Activated naive CD8-positive, alpha-beta T cell treated with anti-CD3 and anti-CD28 coated beads, Interleukin-2, amount 50 U/mL, for 16 hours (primary cell): ENCODE measurements around the gene MAD1L1.

Source experiments
- DNase-seq: peaks from one replicate; pipeline ENCODE4 v3.0.0-alpha.2; 2020; ENCODE audit warnings: low read depth, low spot score

Gene MAD1L1

DNA sequence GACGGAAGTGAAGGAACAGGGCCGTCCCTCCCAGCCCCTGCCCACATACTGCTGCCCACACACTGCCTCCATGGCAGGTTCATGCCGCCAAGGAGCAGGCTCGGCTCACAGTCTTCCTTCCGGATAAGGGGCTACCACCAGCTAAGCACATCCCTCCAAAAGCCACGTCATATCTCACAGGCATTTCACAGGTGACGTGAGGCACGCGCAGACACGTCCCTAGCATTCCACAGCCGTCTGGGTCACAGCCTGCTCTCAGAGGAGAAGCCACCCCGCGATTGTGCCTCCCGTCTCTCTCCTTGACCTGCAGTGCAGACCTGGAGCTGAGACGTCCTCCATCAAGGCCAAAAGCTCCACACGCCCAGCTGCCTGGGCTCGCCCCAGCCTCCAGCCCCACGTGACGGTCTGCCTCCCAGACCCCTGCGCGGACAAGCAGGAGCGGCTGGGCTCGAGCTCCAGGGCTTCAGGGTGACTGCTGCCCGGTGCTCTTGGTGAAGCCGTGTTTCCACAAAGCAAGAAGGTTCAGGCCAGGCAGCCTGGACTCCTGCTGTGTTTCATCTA lies 114.0 kb downstream of the MAD1L1 start:
- DNase-seq, result no peak

DNA sequence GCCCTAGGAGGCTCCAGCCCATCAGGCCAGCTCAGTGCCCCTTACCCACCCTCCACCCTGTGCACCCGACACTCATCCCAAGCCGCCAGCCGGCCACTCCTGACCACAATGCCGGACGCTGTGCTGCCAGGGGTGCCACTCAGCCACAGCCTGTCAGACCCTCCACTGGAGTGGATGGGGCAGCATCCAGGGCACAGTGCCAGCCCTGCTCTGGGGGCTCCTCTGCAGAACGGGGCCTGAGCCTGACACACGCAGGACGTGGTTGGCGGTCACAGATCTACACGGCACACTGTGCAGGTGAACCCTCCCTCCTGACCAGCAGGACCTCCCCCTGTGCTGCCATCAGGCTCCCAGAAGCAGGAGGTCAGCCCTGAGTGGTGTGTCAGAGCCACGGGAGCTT lies 114.7 kb downstream of the MAD1L1 start:
- DNase-seq, result no peak

DNA sequence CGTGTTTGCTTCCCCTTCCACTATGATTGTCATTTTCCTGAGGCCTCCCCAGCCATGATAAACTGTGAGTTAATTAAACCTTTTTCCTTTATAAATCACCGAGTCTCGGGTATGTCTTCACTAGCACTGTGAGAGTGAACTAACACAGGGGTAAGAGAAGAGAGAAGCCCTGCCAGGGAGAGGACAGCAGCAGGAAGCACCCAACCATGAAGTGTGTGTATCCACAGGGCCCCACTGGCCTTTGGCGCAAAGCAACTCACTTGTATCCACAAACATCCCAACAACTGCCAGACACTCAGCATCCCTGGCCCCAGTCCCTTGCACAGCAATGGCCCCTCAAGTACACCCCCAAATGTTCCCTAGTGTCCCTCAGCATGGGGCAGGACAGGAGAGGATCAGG lies 115.1 kb downstream of the MAD1L1 start:
- DNase-seq, result no peak

DNA sequence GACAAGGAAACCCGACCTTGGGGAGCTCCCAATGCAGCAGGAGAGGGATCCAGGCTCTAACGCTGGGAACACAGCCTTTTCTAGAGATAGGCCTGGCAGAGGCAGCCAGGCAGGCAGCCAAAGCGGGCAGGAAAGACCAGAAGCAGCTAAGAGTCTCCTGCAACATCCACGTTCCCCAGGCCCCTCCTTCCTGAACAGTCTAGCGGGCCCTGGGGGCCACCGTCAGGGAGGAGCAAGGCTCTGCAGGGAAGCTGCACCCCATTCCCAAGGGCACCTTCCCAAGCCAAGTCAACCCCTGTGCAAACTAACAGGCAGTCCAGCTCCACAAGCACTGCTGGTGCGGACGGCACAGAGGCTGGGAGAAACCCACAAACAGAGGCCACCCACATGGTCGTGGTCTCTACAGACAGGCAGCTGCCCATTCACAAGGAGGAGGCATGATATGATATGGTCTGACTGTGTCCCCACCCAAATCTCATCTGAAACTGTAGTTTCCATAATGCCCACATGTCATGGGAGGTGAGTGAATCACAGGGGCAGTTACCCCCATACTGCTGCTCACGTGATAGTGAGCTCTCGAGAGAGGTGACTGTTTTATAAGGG lies 115.7 kb downstream of the MAD1L1 start:
- DNase-seq, result no peak

DNA sequence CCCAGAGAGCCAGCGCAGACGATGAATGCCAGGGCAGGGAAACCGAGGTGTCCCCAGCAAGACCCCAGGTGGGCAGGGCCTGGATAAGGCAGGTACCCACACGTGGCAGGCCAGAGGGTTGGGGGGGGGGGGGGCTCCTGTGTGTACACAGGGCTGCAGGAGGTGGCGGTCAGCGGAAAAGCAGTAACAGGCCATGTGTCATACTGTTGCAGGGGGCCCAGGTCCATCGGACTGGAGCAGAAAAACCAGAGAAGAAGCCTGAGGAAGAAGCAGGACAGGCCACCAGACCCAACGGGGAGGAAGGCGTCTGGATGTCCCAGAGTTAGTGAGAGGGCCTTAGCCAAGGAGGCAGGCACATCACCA lies 116.3 kb downstream of the MAD1L1 start:
- DNase-seq, result no peak

DNA sequence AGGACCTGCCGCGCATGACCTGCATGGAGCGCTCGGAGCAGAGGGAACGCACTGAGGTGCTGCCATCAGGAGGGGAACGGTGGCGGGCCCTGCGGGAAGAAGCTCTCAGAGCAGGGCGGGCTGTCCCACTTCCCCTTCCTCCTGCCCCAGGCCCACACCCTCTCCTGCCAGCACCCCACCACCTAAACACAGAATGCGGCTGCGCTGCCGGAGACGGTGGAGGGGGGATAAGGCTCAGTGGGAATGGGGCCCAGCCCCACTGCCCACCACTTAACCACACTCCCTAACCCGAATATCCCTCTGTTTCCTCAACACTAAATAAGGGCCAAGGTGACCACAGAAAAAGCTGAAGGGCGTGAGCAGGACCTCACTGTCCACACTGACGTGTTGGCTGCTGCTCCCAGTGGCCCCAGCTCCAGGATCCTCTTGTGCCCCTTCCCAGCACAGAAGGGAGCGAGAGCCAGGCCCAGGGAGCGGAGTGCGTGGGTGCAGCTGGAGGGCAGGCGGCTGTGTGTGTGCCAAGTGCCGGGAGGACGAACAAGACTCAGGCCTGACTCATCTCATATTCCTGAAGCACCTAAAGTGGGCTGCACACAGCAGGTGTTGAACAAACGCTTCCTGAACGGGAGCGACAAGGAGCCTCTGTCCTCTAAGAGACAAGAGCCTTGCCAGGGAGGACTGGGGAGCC lies 116.8 kb downstream of the MAD1L1 start:
- DNase-seq, result no peak

DNA sequence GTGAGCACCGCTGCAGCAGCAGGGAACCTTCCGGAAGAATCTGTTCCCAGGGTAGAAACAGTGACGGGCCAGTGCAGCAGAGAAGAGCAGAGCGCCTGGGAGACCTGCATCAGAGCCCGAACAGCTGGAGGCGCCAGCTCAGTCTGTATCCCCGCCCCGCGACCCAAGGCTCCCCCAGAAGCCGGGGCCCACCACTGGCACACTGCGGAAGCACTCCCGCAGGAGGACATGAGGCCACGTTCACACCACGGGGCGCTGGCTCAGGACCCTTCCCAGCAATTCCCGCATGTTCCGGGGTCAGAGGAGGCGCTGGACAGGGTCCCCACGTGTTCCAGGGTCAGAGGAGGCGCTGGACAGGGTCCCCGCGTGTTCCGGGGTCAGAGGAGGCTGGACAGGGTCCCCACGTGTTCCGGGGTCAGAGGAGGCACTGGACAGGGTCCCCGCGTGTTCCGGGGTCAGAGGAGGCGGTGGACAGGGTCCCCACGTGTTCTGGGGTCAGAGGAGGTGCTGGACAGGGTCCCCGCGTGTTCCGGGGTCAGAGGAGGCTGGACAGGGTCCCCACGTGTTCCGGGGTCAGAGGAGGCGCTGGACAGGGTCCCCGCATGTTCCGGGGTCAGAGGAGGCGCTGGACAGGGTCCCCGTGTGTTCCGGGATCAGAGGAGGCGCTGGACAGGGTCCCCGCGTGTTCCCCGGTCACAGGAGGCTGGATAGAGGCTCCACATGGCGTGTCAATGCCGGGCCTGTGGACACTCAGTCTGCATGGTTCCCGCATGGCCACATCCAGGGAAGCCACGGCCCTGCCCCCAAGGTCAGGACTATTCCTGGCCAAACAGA lies 117.6 kb downstream of the MAD1L1 start:
- DNase-seq, result no peak

DNA sequence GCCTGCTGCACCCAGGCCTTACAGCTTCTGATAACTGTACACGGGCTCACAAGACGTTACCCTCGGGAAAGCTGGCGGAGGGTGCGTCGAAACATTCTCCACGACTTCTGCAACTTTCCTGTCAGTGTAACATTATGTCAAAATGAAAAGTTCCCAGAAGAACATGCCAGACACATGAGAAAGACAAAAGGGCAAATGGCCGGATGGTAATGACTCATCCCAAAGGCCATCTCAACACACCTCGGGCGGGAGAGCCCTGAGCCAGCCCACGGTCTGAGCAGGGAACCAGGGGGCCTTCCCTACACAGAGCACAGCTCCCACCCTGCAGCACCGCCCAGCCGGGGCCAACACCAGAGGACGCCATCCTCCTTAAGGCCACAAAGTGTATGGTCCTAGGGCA lies 118.7 kb downstream of the MAD1L1 start:
- no peak for DNase-seq

DNA sequence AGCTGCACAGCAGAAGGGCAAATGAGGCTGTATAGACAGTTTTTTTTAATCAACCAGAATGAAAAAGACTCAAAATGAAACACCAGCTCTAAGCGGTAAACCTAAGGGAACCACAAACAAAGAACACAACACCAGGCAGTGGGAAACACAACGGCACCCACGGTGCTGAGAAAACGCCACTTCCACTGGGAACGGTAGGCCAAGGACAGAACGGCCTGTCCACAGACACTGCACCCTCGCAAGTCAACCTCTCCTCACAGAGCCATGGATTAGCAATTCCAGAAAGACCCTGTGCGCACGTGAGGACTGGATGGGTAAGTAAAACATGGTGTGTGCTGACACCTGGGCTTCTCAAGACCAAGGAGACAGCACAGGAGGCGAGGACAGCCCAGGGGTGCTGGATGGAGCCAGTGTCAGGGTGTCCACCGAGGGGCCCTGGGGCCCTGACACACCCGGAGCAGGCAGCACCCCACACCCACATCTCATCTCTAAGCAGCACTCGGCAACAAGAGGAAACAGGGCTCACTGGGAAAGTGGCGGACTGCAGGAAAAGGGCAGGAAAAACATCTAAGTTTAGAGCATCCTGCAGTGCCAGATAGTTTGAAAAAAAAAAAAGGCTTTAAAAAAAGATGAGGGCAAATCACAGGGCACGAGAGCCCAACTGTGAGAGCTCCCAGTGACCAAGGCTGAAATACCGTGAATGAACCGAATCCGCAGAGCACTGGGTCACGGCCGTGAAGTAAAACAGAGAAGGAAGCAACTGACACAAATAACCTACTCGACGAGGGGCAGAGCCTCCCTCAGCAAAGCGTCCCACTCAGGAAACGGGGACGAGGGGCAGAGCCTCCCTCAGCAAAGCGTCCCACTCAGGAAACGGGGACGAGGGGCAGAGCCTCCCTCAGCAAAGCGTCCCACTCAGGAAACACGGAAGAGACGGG lies 120.2 kb downstream of the MAD1L1 start:
- DNase-seq, result no peak

DNA sequence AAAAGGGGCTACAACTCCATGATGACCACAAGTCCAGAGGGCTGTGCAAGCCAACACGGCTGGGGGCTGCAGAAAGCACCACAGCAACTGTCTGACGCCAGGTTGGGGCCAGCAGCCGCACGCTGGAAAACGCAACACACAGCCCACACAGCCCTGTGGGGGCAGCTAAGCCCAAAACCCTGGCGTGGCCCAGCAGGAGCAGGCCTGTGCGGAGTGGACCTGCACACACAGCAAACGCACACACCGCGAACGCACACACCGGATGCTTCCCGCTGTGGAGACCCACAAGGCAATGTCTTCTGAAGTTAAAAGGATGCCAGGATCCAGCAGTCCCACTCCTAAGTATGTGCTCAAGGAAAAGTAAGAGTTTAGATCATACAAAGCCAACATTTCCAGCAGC lies 121.2 kb downstream of the MAD1L1 start:
- DNase-seq, result no peak

DNA sequence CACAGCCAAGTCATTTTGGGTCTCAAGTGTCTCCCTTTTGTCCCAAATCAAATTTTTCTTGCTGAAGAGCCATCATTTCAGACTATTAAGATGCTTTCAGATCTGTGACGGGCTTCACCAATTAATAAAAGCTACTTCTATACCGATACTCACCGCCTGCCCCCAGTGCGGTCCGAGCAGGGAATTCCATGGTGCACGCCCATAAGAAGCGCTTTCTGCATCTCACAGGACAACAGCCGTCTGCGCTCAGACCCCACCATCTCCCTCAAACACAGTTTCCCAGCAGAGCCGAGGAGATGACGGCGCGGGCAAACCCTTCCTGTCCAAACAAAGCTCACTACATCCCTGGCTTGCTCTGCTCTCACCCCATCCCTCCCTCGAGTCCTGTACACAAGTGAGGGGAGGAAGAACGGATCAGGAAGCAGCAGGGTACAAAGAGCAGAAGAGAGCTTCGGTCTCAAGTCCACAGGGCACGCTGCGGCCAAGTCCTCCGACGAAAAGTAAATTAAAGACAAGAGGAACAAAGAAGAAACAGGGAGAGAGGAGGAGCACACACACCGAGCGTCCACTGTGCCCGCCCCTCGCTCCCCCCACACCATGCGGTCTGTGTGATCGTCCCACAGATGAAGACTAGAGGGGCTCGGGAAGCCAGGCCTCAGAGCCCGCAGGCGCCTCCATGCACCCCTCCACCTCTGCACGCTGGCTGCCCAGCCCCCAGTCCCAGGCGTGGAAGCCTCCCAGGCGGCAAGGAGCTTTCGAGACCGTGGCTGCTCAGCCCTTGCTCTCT lies 121.9 kb downstream of the MAD1L1 start:
- no peak for DNase-seq

DNA sequence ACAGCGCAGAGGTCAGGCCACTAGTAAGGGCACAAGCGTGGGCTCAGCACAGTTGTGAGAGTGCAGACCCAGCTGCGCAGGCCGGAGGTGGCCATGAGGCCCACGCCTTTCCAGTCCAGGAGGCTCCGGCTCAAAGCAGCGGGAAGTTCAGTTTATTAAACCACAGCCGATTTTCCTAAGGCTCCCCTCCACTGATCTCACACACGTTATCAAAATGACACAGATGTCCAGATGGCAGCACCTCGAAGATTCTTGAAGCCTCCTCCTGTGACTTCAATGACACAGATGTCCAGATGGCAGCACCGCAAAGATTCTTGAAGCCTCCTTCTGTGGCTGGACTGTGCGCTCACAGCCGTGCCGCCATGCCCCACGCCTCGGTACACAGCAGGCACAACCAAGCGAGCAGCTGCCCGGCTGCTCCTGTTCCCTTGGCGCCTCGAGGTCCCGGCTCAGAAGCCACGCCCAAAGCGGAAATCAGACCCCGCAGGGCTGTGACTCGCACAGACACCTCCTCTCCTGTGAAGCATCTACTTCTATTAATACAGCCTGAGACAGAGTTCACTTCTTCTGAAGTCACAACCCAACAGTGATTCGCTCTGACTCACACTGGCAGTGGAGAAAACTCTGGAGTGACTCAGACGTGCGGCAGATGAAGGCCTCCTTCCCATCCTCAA lies 122.7 kb downstream of the MAD1L1 start:
- peak; percentile 25 for DNase-seq

DNA sequence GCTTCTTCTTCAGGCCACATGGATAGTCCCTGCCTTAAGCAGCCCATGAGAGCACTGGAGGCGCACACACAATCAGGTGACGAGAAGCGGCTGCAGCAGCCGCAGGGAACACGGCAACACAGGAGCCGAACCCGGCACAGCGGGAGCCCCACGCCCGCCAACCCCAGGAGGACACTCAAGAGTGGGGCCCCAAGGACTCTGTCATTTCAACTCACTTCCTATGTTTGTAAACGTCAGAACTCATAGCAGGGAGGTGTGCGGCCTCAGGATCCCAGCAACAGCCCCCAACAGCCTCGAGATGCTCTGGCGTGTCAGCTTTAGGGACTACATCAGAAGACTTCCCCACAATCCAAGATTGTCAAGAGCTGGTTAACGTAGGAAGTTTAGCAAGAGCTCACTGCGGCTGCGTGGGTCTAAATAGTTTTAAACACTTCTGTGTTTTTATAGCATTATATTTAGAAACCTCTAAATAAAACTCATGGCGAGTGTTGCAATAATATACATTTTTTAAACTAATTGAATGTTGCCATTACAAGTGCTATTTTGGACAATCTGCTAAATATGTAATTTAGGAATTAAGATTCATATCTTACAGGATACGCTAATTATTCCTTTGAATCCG lies 123.4 kb downstream of the MAD1L1 start:
- DNase-seq, result no peak

DNA sequence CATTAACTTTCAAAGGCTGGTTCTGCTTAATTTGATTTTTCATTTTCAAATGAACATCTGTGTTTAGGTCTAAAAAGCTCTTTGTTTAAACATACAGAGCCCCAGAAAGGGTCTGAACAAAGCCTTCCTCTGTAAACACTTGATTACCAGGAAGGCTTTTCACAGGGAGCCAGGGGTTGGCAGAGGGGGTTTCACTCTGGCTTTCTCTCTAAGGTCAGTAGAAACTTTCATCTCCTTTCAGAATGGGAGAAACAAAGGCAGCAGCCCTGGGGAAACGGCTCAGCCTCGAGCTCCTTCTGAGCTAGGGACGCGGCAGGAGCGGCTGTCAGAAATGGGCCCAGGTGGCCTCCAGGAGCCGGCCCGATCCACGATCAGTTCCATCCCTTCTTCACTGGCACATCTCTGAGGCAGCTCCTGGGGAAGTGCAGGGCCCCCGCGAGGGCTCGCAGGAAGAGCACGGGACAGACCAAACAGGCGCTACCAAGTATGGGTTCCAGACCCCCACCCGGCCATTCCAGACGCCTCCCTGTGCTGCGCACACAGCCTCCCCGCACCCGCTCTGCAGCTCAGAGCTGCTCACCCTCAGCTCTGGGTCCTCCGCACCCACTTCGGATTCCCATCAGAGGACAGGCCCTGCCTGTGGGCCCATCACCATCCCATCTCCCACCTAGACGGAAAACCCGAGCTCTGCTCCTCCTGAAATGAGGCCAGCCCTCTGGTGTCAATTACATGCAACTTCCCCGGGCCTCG lies 124.1 kb downstream of the MAD1L1 start:
- no peak for DNase-seq

DNA sequence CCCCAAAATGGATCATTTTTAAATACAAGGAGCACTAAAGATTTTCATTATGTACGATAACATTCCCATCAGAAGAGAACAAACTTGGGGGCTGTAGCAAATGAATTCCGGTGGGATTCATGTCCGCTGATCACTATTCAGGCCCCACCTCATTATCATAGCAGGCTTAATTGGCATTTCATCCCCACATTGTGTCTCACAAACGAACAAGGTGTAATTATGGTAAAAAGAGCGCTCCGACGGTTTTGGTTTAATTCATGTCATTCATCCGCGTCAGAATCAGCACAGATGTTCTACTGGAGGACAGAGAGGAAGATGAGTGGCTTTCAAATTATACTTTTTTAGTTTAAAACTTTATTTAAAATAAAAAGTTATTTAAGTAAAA lies 124.7 kb downstream of the MAD1L1 start:
- DNase-seq, result no peak

DNA sequence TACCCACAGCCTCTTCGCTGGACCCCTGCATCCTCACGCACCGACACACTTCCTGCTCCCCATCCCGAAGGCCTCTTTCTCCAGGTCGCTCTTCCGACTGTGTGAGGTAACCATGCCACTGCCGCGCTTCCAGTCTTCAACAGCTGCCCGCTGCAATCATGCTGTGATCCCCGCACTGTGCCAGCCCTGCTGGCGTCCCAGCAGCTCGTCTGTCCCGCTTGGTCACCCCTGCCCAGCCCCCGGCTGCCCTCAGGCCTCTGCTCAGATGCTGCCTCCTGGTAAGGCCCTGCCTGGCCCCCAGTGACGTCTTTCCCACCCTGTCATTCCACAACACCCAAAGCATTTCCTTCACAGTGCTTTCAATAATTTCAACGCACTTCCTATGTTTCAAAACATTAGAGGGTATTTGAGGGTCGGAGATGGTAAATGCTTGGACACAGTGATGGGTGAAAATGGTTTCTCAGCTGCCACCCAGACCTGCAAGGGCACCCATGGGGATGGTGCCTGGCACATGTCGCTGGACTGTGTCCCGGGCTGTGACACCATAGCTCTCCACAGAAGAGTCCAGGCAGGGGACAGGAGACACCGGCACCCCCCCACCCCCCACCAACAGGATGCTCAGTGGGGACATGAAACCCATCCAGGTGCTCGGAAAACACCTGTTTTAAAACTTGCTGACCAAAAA lies 125.2 kb downstream of the MAD1L1 start:
- DNase-seq, result no peak

DNA sequence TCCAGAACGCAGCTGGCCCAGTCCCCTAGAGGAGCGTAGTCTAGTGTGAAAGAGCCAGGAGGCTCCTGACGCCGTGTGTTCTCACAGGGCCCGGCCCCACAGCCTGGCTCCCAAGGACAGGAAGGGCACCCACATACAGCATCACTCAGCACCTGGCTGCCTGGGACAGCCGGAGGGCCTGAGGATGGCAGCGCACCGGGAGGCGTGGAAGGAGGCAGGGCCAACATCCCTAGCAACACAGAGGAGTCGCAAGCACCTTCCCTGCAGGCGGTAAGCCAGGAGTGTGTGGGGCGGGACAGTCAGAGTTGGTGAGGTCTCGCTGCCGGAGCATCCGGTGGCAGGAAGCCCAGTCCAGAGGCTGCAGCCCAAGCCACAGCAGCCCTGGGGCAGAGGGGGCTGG lies 125.8 kb downstream of the MAD1L1 start:
- no peak for DNase-seq

DNA sequence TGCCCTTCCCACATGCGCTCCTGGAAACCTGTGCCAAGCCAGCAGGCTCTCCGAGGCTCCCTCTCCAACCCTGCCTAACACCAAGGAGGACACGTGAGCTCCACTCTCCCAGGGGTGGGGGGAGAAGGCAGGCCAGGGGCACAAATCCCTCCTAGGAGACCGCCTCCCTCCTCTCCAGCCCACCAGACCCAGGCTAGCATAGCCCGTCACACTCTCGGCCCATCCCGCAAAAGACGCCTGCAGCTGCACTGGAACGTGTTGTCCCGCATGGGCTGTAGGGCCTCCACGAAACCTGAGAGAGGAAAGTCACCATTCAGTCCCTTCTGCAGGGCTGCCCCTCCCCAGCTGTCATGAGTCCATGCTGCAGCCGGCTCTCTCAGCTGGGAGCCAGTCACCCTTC lies 126.3 kb downstream of the MAD1L1 start:
- no peak for DNase-seq
